AML-193 (cell line): ENCODE results near the gene MRC2.

Experiments
- DNase-seq, 2 experiments: peaks; one replicate each; lab custom pipeline; 2025; lab: John Stamatoyannopoulos, UW

The MRC2 gene

GRCh38 chr17:62663304-62663703 is 35.8 kb downstream of the MRC2 start:
- peak in 1 of 2 experiments; percentile 13 for DNase-seq

GRCh38 chr17:62664336-62665120 is 37.1 kb downstream of the MRC2 start:
- no peak for DNase-seq

DNA sequence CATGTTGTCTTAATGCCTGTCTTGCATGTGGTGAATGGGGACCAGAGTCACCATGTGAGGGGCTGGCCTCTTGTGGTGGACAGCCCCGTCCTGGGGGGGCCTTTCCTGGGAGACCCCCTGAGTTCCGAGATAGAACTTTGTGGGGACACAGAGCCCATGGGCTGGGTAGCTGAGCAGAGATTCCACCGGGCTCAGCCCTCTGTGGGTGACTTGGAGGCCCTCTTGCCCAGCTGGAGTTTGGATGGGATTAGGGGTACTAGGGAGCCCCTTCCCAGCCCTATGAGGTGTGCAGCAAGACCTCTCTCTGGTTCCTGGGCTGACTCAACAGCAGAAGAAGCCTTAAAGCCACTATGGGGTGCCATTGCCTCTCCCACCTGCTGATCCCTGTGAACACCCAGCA is 38.1 kb downstream of the MRC2 start:
- no peak for DNase-seq

GRCh38 chr17:62666061-62666800 is 38.8 kb downstream of the MRC2 start:
- DNase-seq = no peak

DNA sequence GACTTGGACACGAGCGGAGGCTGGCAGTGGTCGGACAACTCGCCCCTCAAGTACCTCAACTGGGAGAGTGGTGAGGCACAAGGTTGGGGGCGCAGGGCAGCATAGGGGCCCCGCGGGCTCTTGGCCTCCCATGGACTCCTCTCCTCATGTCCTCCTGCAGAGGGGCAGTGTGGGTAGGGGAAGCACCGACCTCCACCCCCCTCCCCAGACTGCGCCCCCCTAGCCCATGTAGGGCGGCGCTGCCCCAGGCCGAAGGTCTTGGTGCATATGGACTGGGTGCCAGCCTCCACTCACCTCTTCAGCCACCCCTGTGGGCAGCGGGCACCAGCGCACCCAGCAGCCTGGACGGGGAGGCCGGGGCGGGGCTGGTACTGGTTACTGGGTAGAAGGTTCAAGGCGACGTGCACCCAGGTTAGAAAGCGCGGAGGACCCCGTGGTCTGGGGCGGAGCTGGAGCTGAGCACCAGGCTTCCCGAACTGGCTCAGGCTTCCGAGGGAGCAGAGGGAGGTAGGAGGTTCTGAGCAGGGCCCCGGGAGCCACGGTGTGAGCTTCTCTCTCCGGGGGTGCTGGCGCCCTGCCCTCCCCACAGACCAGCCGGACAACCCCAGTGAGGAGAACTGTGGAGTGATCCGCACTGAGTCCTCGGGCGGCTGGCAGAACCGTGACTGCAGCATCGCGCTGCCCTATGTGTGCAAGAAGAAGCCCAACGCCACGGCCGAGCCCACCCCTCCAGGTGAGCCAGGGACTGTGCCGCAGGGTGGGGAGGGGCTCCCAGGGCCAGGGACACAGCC is 39.5 kb downstream of the MRC2 start:
- no peak for DNase-seq

- DNase-seq = no peak
Measured at GRCh38 chr17:62668091-62668804, 40.8 kb downstream of the MRC2 start.

DNA sequence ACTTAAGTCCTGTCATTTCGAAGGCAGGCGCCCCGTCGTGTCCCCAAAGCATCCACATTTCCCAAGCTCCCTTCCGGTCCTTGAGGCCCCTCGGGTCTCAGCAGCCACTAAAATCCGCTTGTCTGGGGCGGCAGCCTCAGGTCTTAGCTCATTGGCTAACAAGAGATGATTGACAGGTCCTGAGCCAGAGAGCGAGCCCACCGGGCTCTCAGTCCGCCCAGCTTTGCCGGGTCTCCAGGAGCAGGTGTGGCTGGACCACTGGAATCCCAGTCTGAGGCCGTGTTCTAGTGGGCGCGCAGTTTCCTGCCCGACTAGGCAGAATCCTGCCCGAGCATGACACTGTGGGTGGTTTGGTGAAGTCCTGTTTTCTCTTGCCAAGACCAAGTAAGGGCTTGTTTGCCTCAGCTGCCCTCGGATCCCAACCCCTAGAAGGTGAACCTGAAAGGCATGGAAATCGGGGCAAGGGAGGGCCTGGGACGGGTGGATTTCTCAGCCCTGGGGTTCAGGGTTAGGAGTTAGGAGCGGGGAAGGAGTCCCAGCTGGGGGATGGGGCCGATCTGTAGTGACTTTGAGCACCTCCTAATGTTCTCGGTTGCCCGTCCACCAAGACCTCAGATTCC is 42.8 kb downstream of the MRC2 start:
- no peak for DNase-seq

- no peak for DNase-seq
Measured at GRCh38 chr17:62671553-62671952, 44.1 kb downstream of the MRC2 start.

DNA sequence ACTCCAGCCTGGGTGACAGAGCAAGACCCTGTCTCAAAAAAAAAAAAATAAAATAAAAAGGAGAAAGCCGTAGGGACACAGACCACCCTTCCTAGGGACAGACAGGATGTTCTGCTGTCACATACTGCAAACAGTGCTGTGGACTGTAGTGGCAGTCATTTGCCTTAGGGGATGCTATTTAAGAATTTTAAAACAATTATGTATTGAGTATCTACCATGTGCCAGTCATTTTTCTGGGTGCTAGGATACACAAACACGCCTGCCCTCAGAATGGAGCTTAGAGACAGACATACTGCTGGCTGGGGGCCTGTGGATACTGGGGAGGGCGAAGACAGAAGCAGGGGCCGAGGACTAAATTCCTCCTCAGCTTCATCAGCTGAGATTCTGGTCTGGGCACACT is 45.5 kb downstream of the MRC2 start:
- DNase-seq = no peak

- DNase-seq = no peak
Measured at GRCh38 chr17:62673614-62674362, 46.3 kb downstream of the MRC2 start.

GRCh38 chr17:62674363-62674739 is 46.9 kb downstream of the MRC2 start:
- no peak for DNase-seq

GRCh38 chr17:62674841-62675240 is 47.4 kb downstream of the MRC2 start:
- no peak for DNase-seq

- no peak for DNase-seq
Measured at GRCh38 chr17:62675260-62675659, 47.8 kb downstream of the MRC2 start.

DNA sequence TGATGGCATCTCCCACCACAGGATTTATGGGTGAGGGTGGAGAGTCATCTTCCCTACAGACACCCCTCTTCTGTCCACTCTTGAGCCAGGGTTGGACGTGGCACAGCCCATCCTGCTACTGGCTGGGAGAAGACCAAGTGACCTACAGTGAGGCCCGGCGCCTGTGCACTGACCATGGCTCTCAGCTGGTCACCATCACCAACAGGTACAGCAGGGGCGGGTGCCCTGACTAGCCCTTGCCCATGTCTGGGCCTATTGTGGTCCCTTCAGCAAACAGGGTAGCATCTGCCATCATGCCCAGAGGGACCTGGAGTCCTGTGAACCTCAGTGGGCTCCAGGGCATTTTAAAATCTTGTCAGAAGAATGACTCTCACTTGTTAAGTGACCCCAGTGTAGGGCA is 48.2 kb downstream of the MRC2 start:
- no peak for DNase-seq

DNA sequence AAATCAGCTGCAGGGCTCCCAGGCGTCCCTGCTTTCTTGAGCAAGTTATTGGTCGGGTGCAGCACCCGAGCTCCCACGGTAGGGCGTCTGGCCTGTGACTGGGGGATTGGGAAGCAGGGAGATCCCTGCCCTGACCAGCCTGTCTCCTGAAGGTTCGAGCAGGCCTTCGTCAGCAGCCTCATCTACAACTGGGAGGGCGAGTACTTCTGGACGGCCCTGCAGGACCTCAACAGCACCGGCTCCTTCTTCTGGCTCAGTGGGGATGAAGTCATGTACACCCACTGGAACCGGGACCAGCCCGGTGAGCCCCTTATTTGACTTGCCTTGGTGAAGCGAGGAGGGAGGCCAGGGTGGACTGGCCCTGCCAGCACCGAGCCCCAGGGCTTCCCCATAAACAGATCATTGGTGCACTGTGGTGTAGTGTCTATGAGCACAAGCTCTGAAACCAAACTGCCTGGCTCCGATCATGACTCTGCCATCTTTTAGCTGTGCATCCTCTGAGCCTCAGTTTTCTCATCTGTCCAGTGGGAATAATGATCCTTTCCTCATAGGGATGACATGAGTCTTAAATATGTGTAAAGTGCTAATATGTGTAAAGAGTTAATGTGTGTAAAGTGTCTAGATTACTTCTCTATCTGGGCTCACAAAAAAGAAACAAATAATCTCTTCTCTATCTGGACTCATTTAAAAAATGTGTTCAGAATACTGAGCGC is 48.9 kb downstream of the MRC2 start:
- DNase-seq = no peak

DNA sequence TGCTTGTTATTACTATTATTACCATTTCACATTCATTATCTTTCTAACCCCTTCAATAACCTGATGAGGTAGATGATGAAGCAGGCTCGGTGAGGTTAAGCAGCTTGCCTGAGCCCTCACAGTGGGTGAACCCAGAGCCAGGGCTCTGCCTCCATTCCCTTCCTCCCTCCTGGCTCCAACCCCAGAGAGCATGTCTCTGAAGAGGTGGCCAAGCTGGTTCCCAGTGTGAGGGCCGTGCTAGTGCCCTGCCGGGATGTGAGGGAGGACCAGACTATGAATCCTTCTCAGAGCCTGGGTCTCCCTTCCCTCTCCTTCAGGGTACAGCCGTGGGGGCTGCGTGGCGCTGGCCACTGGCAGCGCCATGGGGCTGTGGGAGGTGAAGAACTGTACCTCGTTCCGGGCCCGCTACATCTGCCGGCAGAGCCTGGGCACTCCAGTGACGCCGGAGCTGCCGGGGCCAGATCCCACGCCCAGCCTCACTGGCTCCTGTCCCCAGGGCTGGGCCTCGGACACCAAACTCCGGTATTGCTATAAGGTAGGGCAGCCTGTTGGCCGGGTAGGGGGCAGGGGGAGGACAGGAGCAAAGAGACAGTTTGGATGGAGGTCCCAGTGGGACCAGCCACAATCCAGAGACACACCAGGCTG is 49.6 kb downstream of the MRC2 start:
- no peak for DNase-seq

DNA sequence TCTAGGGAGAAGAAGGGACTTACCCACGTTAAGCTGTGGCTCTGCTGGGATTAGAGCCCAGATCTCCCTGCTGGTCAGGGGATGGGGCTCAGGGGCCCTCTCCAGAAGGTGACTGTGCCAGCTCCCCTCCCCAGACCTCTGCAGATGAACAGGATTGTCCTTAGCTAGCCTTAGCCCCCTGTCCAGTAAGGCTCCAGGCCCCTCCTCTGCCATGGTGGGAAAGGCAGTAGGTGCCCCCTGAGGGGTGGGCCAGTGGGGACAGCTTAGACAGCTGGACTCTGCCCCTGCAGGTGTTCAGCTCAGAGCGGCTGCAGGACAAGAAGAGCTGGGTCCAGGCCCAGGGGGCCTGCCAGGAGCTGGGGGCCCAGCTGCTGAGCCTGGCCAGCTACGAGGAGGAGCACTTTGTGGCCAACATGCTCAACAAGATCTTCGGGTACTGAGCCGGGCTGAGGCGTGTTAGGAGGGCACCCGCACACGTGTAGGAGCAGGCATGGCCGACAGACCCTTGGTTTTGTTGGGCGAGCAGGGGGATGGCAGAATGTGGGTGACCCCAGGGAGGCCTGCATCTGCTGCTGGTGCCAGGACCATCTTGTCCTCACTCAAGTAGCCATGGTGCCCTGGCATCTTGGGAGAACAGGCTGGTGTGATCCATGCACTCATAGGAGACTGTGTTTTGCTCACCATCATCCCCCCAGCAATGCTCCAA is 50.9 kb downstream of the MRC2 start:
- DNase-seq = no peak

DNA sequence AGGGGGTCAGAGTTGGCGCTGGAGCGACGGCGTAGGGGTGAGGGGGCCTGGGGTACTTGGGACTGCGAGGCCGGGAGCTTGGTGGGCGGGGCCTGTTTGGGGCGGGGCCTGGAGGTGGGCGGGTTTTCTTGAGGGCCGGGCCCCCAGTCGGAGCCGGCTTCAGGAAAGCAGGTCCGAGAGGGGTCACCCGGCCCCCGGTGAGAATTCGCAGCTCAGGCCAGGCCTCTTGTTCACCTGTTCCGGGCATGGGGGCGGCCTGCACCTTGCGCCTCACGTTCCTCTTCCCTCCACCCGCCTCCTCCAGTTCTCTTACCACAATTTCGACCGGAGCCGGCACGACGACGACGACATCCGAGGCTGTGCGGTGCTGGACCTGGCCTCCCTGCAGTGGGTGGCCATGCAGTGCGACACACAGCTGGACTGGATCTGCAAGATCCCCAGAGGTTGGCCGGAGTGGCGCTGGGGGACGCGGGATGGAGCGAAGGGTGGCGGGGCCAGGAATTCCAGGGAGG is 52.5 kb downstream of the MRC2 start:
- no peak for DNase-seq

- DNase-seq = no peak
Measured at GRCh38 chr17:62680541-62681052, 53.1 kb downstream of the MRC2 start.
